AG04450 (cell line): Measurements from ENCODE around the gene GALC. TPM values are rescaled to one million over a fixed set of nuclear protein-coding genes. Genes with fewer than 3 reads are reported as not detected.

Experiments used
- CTCF ChIA-PET: fragments of 300-600, 350-600 bp; formaldehyde crosslinking; extraction: SDS; loops from one replicate; lab custom pipeline; 2022; ENCODE audit warnings: antibody characterized with exemption, inconsistent platforms; lab: Charles Lee
- POLR2A ChIA-PET: fragments of 350-600 bp; formaldehyde crosslinking; extraction: SDS; loops from one replicate; lab custom pipeline; 2021; ENCODE audit warnings: antibody characterized with exemption, inconsistent platforms; lab: Yijun Ruan, JAX
- DNase-seq: peaks from one replicate; pipeline ENCODE4 v3.0.0-alpha.2; 2011; ENCODE audit warnings: low read depth, low spot score
- H3K27ac ChIP-seq: one replicate; pipeline ENCODE4 v1.5.1; 2012; ENCODE audit warnings: low read depth, low read length, control low read depth
- H3K27me3 ChIP-seq: one replicate; pipeline ENCODE4 v1.6.0; 2012; ENCODE audit warnings: low read length; ENCODE audit not compliant: control insufficient read depth, insufficient read depth
- H3K4me3 ChIP-seq: 2 replicates; pipeline ENCODE4 v1.5.1; 2011; ENCODE audit warnings: mild to moderate bottlenecking, low read depth, low read length, control low read depth
- H3K9me3 ChIP-seq: 2 replicates; pipeline ENCODE4 v1.5.1; 2012; ENCODE audit warnings: low read length; ENCODE audit not compliant: control insufficient read depth, insufficient read depth
- polyA plus RNA-seq: library from polyadenylated mRNA; depleted of rRNA; stranded (reverse); fragments of >200 nt; gene quantifications from 2 replicates; pipeline ENCODE4 v1.2.3, GENCODE V29; 2011
- TF ChIP-seq, protein P1 (sequence below): IDR thresholded peaks from 2 replicates; pipeline ENCODE4 v1.5.1; 2011; ENCODE audit warnings: low read depth, low read length, control low read depth, inconsistent platforms

Gene GALC
- polyA plus RNA-seq, 1 experiment, result 18.2 TPM

- POLR2A ChIA-PET, result no interaction called here
- Histone ChIP-seq H3K9me3 (no peaks in the 10 kb centered on the region), H3K4me3 (no peak overlapping the region), H3K27me3 (no peaks in the 10 kb centered on the region), H3K27ac (no peak overlapping the region)
- DNase-seq, result no peak
- CTCF ChIA-PET, result no interaction called here
- TF ChIP-seq, protein P1, sequence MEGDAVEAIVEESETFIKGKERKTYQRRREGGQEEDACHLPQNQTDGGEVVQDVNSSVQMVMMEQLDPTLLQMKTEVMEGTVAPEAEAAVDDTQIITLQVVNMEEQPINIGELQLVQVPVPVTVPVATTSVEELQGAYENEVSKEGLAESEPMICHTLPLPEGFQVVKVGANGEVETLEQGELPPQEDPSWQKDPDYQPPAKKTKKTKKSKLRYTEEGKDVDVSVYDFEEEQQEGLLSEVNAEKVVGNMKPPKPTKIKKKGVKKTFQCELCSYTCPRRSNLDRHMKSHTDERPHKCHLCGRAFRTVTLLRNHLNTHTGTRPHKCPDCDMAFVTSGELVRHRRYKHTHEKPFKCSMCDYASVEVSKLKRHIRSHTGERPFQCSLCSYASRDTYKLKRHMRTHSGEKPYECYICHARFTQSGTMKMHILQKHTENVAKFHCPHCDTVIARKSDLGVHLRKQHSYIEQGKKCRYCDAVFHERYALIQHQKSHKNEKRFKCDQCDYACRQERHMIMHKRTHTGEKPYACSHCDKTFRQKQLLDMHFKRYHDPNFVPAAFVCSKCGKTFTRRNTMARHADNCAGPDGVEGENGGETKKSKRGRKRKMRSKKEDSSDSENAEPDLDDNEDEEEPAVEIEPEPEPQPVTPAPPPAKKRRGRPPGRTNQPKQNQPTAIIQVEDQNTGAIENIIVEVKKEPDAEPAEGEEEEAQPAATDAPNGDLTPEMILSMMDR, result no peak
Observed at GRCh38 chr14:87952307-87953094, 40.5 kb downstream of the GALC start.

DNA sequence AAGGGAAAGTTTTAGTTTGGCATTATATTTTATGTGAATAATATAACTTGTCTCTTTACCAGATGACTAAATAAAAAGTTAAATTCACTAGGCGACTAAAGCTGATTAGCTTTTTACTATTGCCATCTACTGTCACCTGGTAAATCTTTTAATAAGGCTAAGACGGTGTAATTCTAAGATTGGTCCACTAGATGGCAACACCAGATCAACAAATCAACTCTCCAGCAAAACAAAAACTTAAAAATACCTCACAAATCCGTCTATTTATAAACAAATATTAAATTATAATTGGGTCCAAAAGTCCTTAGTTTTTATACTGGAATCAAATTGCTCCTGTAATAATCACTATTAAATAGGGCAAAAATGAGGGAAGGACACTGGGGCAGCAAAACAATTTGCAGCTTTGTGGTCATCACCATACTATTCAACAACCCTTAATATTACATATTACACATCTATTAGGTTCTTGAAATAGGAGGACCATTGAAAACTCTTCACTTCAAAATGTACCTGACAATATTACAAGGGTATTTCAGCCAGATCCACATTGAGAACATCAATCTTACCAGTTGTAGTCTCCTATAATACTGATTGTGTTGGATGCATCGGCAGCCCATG is 47.9 kb downstream of the GALC start:
- no peak overlapping the region for H3K4me3 ChIP-seq

GRCh38 chr14:87940894-87941293 is 52.1 kb downstream of the GALC start:
- DNase-seq, result no peak
- ChIA-PET POLR2A (no interaction called here), CTCF (interaction anchor here (0.8 kb wide), 1 partner anchor 228 kb away, joined by 3 read pairs; no protein-coding TSS in a partner anchor)
- H3K27me3 ChIP-seq, result no peaks in the 10 kb centered on the region
- H3K4me3 ChIP-seq, result no peak overlapping the region
- H3K9me3 ChIP-seq, result no peaks in the 10 kb centered on the region
- H3K27ac ChIP-seq, result no peak overlapping the region
- TF ChIP-seq, protein P1, result no peak

More for the DNA sequence above, 47.9 kb downstream of the GALC start:
- Histone ChIP-seq H3K27me3 (no peaks in the 10 kb centered on the region), H3K27ac (no peak overlapping the region), H3K9me3 (no peaks in the 10 kb centered on the region)
- TF ChIP-seq, protein P1, result peak; percentile 67
- CTCF ChIA-PET, result interaction anchor here (0.6 to 3.4 kb wide), 35 partner anchors 8 to 1069 kb away, joined by 3 to 38 read pairs (median 5); no protein-coding TSS in a partner anchor
- POLR2A ChIA-PET, result no interaction called here
- DNase-seq, result peak; percentile 34

GRCh38 chr14:87940382-87940781 is 52.6 kb downstream of the GALC start:
- H3K27ac ChIP-seq, result no peak overlapping the region
- no peak overlapping the region for H3K4me3 ChIP-seq
- no peak for DNase-seq
- no peaks in the 10 kb centered on the region for H3K27me3 ChIP-seq
- H3K9me3 ChIP-seq, result no peaks in the 10 kb centered on the region
- CTCF ChIA-PET, result interaction anchor here (0.6 kb wide), 1 partner anchor 223 kb away, joined by 3 read pairs; no protein-coding TSS in a partner anchor
- TF ChIP-seq, protein P1, result no peak
- POLR2A ChIA-PET, result no interaction called here

GRCh38 chr14:87935886-87936285 is 57.1 kb downstream of the GALC start:
- TF ChIP-seq, protein P1, result no peak
- no peak overlapping the region for H3K27ac ChIP-seq
- ChIA-PET CTCF (interaction anchor here (0.8 to 2.2 kb wide), 2 partner anchors 9 to 233 kb away, joined by 3 to 25 read pairs; no protein-coding TSS in a partner anchor), POLR2A (no interaction called here)
- H3K27me3 ChIP-seq, result no peaks in the 10 kb centered on the region
- DNase-seq, result no peak
- H3K4me3 ChIP-seq, result no peak overlapping the region
- no peaks in the 10 kb centered on the region for H3K9me3 ChIP-seq
